Renal pelvis (tissue), 4 donors: ENCODE measurements around the gene NUB1. TPM values are rescaled to one million over a fixed set of nuclear protein-coding genes. Genes with fewer than 3 reads are reported as not detected.
A peak's percentile ranks its signal among the peaks of the same experiment; 100 is the strongest.

ENCODE experiments used
- DNase-seq: peaks from one replicate; pipeline ENCODE4 v3.0.0-alpha.2; 2013
- polyA plus RNA-seq, 3 donors: library from polyadenylated mRNA; unstranded; fragments of 120-200 nt; gene quantifications; one replicate each; pipeline ENCODE4 v1.2.1, GENCODE V29; 2013; ENCODE audit not compliant: insufficient read length in 3 of 3

Gene NUB1
- polyA plus RNA-seq, 3 donors = 75.7 to 82.8 (median 76.3) TPM

DNA sequence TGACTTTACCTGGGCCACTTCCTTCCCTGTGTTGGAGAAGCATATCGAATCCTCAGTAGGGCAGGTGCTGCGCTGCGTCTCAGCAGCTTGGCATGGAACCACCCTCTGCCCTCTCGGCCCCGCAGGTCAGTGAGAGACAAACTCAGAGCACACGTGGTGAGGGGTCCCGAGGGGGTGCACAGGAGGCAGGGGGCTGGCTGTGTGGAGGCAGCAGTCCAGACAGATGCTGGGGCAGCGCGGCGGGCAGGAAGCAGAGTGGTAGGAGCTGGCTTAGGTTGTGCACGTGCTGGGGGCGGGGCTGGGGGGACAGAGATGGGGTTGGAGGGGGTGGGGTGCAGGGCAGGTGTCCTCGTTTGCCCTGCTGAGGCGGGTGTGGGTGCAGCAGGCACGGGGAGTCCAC lies 33.1 kb downstream of the NUB1 start:
- DNase-seq = no peak

DNA sequence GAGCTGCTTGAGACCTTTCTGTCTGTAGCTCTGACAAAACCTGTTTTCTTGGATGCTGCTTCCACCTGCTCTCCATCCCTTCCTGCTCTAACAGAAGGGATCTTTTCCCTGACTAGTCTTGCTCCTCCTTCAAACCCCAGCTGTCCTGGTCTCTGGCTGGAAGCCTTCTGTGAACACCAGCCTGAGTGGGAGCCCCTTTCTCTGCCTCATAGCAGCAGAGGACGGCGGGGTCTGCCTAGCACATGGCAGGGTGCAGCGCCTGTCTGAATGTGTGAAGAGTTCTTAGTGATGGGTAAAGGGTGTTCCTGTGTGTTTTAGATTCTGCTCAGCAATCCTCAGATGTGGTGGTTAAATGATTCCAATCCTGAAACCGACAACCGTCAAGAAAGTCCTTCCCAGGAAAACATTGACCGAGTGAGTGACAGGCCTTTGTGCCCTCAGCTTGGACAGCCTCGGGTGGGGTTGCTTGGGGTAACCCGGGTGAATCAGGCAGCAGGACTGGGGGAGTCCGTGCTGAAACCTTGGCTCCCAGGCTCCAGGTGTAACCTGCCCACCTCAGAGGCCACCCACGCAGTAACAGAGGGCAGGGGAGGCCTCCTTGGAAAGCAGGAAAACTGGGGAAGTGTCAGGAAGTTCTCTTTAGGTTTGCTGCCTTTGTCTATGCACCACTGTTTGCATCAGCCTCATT lies 34.1 kb downstream of the NUB1 start:
- DNase-seq = no peak

DNA sequence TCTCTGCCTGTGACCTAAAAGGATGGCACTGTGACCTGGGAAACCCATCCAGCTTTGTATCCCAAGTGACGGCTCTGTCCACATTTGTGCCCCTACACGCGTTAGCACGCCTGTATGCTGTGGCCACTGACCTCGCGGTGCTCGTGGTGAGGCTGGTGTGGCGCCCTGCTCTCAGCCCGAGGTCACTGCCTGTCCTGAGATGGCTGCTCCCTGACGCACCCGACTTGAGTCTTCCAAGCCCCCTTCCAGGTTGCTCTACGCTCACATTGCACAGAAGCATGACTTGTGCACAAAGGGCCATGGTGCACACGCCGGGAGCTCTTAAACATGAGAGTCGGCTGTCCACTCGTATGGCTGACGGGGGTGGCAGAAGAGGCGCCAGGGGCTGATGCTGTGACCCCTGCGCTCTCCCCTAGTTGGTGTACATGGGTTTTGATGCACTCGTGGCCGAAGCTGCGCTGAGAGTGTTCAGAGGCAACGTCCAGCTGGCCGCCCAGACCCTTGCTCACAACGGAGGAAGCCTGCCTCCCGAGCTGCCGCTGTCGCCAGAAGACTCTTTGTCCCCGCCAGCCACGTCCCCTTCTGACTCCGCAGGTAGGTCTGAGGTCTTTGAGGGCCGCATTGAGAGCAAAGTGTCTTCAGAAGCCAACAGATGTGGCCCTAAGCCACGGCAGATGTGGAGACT lies 34.7 kb downstream of the NUB1 start:
- DNase-seq = no peak

DNA sequence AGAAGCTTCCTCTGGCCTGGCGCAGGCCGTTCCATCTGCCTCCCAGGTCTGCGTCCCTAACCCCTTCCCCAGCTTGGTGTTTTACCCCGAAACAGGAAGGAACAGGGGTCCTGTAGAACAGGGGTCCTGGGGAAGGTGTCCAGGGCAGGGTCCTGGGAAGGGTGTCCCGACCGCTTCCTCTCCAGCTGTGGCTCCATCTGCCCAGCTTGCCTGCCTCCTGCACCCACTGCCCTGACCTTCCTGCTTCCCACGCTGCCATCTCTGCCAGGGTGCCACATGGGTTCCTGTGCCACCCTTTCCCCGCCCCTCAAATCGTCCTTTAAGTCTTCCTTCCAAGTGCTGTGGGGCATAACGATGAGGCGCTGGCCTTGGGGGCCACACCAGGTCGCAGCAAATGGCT lies 35.8 kb downstream of the NUB1 start:
- DNase-seq = no peak

DNA sequence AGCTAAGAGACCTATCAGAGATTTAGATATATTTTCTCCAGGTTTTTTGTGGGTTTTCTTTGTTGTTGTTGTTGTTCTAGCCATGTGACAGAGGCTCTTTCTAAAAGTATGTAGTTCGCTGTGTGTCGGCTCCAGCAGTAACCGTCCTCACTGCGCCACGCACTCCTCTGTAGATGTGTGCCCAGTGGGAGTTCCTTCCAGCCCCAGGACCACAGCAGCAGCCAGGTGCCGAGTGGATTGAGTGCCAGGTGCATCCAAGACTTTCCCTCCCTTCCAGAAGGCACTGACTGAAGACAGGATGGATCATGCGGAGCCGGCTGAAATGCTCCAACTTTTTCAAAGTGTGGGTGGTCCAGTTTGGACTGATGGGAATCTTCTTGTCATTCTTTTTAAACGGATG lies 36.4 kb downstream of the NUB1 start:
- DNase-seq = no peak

DNA sequence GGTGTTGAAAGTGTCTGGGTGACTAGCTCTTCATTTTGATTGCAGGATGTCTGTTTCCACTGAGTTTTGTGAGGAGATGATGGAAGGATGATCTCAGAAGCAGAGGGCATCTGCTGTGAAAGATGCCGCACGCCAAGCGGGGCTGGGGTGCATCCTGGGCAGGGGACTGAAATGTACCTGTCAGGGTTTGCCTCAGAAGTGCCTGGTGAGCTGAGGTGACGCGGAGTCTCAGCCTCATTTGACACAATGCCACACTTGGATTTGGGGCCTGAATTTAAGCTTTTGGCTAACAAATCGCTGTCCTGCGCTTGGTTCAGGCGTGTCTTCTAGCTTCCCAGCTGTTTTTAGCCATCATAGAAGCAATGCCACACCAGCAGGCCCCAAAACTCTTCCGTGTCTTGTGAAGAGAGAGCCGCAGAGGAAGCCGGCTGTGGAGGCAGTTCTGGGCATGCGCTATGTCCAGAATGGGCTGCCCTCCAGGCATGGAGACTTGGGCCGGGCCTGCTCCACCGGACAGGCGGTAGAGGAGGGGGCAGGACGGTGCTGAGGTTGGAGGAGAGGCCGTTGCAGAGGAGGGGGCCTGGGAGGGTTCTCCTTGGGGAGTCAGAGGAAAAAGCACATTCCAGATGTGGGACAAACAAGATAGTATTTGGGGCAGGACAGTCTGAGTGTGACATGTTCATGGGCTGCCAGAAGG lies 37.0 kb downstream of the NUB1 start:
- DNase-seq = no peak

DNA sequence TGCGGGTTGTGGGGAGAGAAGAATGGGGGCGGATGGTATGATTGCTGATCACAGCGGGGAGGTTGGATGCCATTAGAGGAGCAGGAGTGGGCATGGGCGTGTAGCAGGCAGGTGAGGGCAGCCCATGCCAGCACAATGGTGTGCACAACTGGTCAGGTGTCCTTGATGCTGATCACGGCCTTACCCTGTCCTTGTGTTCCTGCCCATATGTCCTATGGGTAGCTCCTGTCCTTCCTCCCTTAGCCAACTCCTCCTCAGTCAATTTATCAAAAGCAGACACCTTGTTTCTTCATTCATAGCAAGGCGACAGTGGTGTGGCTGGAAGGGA lies 37.5 kb downstream of the NUB1 start:
- DNase-seq = no peak

DNA sequence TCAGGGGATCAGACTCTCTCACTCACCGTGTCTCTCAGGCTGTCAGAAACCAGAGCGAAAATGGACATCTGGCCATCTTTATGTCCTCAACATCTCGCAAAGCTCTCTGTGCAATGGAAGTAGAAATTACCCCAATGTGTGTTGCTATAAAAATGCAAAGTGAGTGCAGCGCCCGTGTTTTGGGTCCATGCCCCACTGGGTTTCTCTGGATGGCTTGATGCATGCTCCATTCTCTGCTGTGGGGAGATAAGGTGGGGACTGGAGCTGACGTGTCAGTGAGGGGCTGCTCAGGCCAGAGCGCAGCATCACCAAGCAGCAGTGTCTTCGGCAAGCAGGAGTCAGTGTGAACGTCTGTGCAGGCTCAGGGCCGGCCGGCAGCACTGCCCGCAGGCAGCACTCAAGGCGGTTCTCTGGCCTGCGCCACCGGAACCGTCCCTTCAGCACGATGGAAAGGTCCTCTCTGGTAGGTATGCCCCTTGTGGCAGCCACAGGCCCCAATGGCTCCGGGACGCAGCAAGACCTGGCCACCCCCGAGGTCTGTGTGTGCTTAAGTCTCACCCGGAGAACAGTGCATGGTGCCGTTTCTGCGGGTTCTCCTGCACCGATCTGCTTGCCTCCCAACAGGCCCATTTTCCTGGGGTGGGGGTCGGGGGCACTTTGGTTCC lies 38.1 kb downstream of the NUB1 start:
- no peak for DNase-seq

DNA sequence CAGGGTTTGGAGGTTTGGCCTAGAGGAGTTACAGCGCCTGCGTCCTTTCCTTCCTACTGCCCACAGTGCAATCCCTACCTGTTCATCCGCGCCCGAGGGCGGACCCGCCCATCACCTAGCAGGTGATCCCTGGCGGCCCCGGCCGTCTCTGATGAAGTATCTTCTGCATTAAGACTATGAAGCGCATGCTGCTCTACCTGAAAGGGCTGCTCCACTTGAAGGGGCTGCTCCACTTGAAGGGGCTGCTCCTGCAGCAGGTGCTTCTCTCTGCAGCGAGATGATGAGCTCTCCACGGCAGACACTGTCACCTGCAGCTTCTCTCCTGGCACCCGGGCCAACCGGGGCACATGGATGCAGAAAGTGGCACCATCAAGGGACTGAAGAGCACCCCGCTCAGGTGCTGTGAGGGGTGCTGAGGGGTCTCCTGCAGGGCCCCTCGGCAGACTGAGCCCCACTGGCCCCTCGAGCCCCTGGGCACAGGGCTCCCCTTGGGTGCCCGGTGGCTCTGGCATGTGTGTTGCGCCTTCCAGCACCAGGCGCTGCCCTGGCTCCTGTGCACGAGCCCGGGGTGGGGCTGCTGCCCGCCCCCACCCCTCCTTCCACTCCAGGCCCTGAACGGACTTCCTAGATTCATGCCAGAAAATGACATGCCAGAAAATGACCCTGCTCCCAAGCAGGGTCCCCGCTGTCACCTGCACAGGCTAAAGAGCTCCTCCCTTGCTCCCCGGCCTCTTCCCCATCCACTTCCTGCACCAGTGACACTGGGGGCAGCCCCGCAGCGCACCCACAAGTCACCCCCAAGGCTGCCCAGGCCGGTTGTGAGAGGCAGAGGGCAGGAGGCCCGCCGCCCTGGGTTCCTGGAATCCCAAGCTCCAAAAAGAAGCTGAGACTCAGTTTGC lies 38.8 kb downstream of the NUB1 start:
- DNase-seq = no peak

DNA sequence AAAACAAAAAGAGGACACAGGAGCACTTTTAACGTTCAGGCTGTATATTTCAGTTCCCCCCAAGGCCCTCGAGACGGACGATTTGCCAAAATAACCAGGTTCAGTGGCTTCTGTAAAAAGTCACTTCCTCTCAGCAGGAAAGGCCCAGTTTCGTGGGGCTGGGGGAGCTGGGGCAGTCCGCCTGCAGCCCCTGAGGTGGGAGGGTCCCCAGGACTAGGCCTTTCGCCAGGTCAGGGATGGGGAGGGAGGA lies 39.4 kb downstream of the NUB1 start:
- no peak for DNase-seq

DNA sequence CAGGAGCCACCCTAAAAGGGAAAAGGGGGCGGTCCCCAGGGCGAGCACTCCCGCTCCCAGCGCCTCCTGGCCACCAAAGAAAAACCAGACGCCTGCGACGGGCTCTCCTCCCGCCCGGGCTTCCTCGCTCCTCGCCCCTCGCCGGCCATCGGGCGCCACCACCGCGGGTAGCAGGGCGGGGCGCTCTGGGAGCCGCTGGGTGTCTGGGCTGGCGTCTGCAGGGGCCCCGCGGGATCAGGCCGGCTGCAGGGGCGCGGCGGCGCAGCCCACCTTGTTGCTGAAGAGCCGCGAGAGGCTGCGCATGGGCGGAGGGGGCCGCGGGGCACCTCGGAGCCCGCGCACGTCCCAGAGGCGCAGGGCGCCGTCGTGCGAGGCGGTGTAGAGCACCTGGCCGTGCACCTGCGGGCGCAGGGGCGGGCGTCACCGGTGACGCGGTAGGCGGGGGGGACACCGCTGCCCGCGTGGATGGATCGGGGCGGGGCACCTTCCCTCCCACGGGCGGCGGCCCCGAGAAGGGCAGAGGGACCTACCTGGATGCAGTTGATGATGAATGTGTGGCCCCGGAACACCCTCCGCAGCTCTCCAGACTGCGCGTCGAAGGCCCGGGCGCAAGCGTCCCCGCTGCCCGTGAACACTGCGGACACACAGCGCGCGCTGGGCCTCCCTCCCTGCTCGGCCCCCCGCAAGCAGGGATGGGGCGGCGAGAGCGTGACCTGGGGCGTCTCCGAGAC lies 39.9 kb downstream of the NUB1 start:
- no peak for DNase-seq

DNA sequence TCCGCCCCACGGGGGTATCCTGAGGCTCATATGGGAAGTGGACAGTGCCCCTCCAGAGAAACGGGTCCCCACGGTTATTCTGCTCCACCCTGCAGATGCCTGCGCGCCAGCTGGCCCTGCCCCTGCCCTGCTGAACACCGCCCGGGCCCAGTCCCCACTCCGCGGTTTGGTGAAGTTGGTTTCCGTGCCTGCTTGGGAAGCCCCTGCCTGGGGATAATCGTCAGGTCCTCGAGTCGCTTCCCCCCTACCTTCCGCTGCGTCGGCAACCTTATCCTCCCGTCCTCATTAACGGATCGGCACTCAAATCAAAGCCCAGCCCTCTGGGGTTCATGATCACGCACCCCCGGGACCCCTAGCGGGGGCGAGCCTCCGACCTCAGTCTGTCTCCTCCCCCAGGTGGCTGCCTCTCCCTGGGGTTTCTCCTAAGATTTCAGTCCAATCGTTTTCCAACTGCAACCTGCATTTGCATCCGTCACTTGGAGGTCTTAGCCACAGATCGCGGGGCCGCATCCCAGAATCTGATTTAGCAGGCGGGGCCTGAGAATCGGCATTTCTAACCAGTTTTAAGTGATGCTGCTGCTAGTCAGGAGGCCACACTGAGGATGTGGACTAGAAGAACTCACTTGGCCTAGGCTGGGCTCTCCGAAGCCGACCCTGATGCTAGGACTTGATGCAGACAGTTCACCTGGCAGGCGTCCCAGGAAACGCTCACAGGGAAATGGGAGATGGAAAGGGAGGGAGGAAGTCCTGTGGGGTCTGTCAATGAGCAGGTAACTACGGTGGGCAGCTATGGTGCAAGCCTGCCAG lies 40.7 kb downstream of the NUB1 start:
- DNase-seq = peak; percentile 12

DNA sequence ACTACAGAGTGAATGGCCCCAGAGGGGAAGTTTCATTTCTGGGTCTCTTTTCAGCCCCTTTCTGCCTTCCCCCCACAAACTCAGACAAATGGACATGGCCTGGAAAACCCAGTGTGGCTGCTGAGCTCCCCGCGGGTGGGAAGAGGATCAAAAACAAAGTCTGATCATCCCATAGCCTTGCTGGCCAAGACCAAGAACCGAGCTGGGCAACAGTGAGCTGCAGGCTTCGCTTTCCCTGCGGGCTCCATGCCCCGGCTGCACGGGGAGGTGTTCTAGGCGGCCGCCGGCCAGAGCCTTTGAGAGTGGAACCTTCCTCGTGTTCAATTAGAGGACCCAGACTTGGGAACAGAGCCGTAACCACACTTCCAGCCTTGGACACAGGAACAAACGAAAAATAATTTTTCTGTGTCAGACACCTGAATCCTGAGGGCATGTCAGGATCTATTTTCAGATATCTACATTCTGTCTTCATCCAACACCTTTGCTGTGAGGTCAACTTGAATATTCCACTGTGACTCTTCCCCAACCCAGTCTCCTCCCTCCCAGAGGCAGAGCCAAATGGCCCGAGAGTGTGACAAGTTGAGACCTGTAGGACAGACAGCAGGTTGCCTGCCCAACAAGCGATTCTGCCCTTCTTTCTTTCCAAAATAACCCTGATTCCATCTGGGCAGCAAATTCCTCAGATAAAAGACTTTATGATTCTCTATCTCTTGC lies 42.2 kb downstream of the NUB1 start:
- DNase-seq = no peak

DNA sequence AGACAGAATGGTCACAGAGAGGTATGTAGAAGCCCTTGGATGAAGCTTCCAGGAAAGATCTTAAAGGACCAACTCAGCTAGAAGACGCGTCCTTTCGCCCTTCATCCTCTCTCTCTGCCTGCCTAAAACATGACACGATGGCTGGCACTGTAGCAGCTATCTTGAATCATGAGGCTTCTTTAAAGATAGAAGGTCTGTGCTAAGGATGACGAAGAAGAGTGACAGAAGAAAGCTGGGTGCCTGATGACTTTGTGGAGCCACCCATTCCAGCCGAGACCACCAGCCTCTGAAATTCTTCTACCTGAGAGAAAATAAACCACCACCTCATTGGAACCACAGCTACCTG lies 42.7 kb downstream of the NUB1 start:
- no peak for DNase-seq

DNA sequence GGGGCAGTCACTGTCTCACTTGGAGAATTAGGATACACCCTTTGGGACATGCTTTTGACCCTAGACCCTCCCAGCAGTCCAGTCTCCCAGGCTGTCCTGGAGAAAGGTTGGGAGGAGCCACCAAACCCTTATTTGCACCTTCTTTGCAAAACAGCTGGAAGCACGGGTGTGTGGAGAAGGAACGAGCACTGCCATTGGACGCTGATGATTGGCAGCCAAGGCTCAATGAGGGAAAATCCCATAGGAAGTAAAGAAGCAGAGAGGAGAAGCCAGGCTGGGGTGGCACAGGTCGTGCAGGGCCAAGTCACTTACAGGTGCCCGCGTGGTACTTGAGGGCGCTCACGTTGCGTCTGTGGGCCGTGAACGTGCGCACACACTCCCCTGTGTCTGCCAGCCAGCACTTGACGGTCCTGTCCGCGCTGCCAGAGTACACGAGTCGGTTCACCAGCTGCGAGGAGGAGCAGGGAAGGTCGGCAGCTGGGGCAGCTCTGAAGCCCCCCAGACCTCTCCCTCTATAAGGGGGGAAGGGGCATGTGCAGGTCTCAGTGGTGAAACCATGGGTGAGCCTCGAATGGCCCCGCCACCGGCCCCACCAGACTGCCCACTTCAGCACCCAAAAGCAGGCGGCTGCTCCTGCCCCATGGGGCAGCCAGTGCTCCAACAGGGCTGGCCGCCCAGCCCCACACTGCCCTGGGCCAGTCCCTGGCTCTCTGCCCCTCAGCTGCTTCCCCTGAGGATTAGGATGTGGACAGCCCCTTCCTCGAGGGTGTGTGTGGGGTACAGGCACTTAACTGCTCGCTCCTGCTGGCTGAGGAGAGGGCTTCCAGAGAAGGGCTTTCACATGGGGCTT lies 43.4 kb downstream of the NUB1 start:
- DNase-seq = no peak

DNA sequence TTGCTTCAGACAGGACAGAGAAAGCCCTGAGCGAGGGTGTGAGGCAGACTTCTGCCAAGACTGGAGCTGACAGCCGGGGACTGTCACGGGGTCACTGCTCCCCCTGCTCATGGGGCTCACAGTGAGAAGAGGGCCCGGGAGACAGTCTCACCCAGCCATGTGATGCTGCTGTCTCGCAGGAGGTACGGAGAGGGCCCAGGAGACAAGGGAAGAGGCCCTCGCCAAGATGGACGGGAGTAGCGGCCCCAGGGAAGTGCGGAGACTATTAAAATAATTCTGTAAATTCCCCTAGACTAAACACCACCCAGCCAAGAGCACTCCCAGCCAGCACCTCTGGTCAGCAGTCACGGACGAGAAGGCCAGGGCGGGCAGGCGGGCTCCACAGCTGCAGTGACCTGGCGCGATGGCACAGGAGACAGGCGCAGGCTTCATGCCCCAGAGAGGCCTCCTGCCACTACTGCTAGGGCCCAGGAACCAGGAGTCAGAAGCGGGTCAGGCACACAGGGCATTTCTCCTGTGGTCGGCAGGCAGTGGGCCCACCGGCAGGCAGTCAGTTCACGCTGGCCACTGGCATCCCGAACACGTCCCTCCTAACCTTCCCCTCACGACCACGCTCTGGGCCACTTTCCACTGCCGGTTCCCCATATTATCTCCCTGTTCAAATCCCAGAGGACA lies 44.2 kb downstream of the NUB1 start:
- DNase-seq = no peak

DNA sequence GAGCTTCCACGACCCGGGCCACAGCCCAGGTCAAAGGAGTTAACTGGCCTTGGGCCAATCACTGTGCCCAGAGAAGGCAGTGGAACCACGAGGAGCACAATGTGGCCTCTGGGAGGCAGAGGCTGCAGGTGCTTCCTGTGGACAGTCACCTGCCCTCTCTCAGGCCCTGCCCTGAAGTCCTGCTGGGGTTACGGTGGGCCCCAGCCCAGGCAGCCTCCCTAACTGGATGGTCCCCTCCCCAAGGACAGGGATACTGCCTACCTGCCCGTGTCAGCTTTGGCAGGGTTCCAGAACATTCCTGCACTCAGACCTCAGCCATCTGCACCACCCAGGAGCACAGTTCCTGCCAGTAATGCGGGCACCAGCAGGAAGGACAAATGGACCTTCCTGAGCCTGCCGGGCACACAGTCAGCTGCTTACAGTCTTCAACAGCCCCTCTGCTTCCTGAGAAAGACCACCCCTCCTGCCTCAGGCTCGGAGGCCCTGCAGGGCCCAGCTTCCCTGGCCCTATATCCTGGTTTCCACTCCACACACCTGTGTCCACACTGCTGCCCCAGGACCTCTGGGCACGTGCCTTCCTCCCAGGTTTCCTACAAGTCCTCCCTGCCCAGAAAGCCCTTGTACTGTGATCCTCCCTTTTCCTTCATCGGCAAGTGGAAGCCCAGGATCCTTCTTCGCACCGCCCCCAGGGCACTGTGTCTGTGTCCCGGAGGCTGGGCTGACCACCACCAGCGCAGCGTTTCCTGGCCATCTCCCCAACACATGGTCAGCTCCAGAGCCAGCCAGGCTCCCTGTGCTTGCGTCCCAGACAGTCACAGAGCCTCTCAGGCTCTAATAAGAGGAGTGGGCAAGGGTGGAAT lies 44.9 kb downstream of the NUB1 start:
- DNase-seq = no peak
